ENCODE measurements around the gene PRKAG1. TPM values are rescaled to one million over a fixed set of nuclear protein-coding genes. Genes with fewer than 3 reads are reported as not detected.

PRKAG1 gene
- polyA plus RNA-seq, 2 of the 4 experiments (the other 2 are of a cell fraction) = 40.0 to 100 TPM

GRCh38 chr12:49055092-49055491, 36.5 kb upstream of the PRKAG1 start (continued):
- TF ChIP-seq, protein P1, sequence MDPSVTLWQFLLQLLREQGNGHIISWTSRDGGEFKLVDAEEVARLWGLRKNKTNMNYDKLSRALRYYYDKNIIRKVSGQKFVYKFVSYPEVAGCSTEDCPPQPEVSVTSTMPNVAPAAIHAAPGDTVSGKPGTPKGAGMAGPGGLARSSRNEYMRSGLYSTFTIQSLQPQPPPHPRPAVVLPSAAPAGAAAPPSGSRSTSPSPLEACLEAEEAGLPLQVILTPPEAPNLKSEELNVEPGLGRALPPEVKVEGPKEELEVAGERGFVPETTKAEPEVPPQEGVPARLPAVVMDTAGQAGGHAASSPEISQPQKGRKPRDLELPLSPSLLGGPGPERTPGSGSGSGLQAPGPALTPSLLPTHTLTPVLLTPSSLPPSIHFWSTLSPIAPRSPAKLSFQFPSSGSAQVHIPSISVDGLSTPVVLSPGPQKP (IDR thresholded peaks at IDR 0.05; ENCODE audit: low read depth, low read length) = no peak
- no peak for TF ChIP-seq HOXA7 (CRISPR knock-in tag; IDR thresholded peaks at IDR 0.05)

- H3K9me3 ChIP-seq = no peaks in the 10 kb centered on the region
- H3K27ac ChIP-seq = no peak overlapping the region
- H3K4me3 ChIP-seq = no peak overlapping the region
- ChIA-PET CTCF (interaction anchor here (0.8 to 3.3 kb wide), 6 partner anchors 10 to 150 kb away, joined by 3 to 27 read pairs (median 4); a partner anchor contains a TSS), POLR2A (no interaction called here)
- no peak for TF ChIP-seq ZSCAN20 (CRISPR knock-in tag; IDR thresholded peaks at IDR 0.05)
- DNase-seq (ENCODE audit: low read depth in 1 of 2, low spot score in 1 of 2) = no peak
- WGBS (ENCODE audit: missing lambda C conversion rate) = over 99% methylated on average over 9 of the region's 10 CpGs
- FAIRE-seq = no peak
- no peak for ATAC-seq
- no peak overlapping the region for H3K4me2 ChIP-seq
- peaks cover 41% of the 10 kb centered on the region for H3K4me1 ChIP-seq
Measured at GRCh38 chr12:49054524-49054923, 35.9 kb upstream of the PRKAG1 start.

DNA sequence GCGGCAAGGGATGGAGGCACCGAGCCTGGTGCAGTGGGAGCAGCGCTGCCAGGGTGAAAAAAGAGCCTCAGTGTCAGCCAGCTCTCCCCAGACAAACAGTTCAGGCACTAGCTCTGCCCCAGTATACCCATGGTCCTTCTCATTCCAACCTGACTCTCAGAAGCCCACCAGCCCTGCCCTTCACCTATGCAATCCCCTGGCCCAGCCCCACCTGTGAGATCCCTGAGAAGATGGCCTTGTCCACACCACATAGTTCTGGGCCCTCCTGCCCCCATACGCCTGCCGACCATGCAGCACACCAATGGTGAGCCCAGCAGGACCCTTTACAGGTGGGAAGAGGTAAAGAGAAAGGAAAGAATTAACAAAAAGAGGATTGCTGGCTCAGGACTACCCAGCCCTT, 35.5 kb upstream of the PRKAG1 start:
- CTCF ChIA-PET = interaction anchor here (0.8 to 3.3 kb wide), 8 partner anchors 11 to 150 kb away, joined by 3 to 27 read pairs (median 3); a partner anchor contains a TSS
- ATAC-seq (no peak), FAIRE-seq (no peak), DNase-seq (ENCODE audit: low read depth in 1 of 2, low spot score in 1 of 2) (no peak)
- no peak overlapping the region for H3K4me2 ChIP-seq
- TF ChIP-seq RARB (CRISPR knock-in tag; IDR thresholded peaks at IDR 0.05) (no peak), FOSB (CRISPR knock-in tag; IDR thresholded peaks at IDR 0.05) (no peak)
- peaks cover 44% of the 10 kb centered on the region for H3K4me1 ChIP-seq
- WGBS (ENCODE audit: missing lambda C conversion rate) = 91% methylated on average over 5 of the region's 5 CpGs
- H3K4me3 ChIP-seq = no peak overlapping the region
- H3K27ac ChIP-seq = no peak overlapping the region
- no peaks in the 10 kb centered on the region for H3K9me3 ChIP-seq
- POLR2A ChIA-PET = no interaction called here

- 90% methylated on average over 16 of the region's 16 CpGs for WGBS (ENCODE audit: missing lambda C conversion rate)
- Histone ChIP-seq H3K27ac (no peak overlapping the region), H3K4me2 (no peak overlapping the region), H3K9me3 (no peaks in the 10 kb centered on the region), H3K4me1 (peaks cover 35% of the 10 kb centered on the region), H3K4me3 (no peak overlapping the region)
- ChIA-PET POLR2A (no interaction called here), CTCF (interaction anchor here (3.3 kb wide), 1 partner anchor 12 kb away, joined by 27 read pairs; no protein-coding TSS in a partner anchor)
- TF ChIP-seq FOSB (CRISPR knock-in tag; IDR thresholded peaks at IDR 0.05) (no peak), MAZ (IDR thresholded peaks at IDR 0.05; ENCODE audit: borderline replicate concordance, low read depth, low read length) (no peak)
- FAIRE-seq (no peak), DNase-seq (ENCODE audit: low read depth in 1 of 2, low spot score in 1 of 2) (no peak), ATAC-seq (no peak)
Measured at GRCh38 chr12:49052451-49053208, 34.1 kb upstream of the PRKAG1 start.

DNA sequence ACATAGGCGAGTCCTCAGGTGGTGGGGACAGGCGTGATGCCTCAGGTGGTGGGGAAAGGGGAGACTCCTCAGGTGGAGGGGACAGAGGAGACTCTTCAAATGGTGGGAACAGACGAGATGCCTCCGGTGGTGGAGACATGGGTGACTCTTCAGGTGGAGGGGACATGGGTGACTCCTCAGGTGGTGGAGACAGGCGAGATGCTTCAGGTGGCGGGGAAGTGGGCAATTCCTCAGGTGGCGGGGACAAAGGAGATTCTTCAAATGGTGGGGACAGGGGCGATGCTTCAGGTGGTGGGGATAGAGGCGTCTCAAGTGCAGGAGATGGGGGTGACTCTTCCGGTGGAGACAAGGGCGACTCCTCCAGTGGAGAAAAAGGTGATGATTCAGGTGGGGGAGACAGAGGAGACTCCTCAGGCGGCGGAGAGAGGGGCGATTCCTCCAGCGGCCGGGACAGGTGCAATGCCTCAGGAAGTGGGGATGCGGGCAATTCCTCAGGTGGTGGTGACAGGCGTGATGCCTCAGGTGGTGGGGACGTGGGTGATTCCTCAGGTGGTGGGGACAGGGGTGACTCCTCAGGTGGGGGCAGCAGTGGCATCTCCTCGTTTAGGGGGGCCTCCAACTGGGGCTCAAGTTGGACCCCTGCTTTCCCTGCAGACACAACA, 33.3 kb upstream of the PRKAG1 start:
- ATAC-seq (no peak), DNase-seq (ENCODE audit: low read depth in 1 of 2, low spot score in 1 of 2) (no peak), FAIRE-seq (no peak)
- H3K4me1 ChIP-seq = peaks cover 27% of the 10 kb centered on the region
- WGBS (ENCODE audit: missing lambda C conversion rate) = 92% methylated on average over 20 of the region's 20 CpGs
- no peak overlapping the region for H3K4me2 ChIP-seq
- no peak overlapping the region for H3K4me3 ChIP-seq
- TF ChIP-seq SREBF2 (IDR thresholded peaks at IDR 0.05) (no peak), REST (IDR thresholded peaks at IDR 0.05) (no peak), ZFP36 (IDR thresholded peaks at IDR 0.05; ENCODE audit: borderline replicate concordance, partially characterized antibody) (no peak), ZC3H11A (IDR thresholded peaks at IDR 0.05) (no peak), MAFK (IDR thresholded peaks at IDR 0.05; ENCODE audit: partially characterized antibody) (no peak), USF2 (IDR thresholded peaks at IDR 0.05) (no peak), TP53 (CRISPR knock-in tag; IDR thresholded peaks at IDR 0.05) (no peak), HDAC2 (IDR thresholded peaks at IDR 0.05) (no peak), GATA3 (IDR thresholded peaks at IDR 0.05; ENCODE audit: borderline replicate concordance) (no peak)
- POLR2A ChIA-PET = no interaction called here
- no peak overlapping the region for H3K27ac ChIP-seq
- CTCF ChIA-PET = no interaction called here
- no peaks in the 10 kb centered on the region for H3K9me3 ChIP-seq

Measured in A549 (cell line).